Parathyroid adenoma (tissue), 2 donors: ENCODE results near the gene PSRC1.

ENCODE experiments used
- H2AFZ ChIP-seq: fragments of 300-600 bp; sonication (generic); one replicate; pipeline ENCODE4 v1.7.0; 2017; ENCODE audit warnings: antibody characterized with exemption, mild to moderate bottlenecking
- H3K27ac ChIP-seq: fragments of 300-600 bp; sonication (generic); one replicate; pipeline ENCODE4 v1.7.0; 2017
- H3K27me3 ChIP-seq: fragments of 300-600 bp; sonication (generic); one replicate; pipeline ENCODE4 v1.7.0; 2017; ENCODE audit warnings: low read length; ENCODE audit not compliant: control insufficient read depth, insufficient read depth
- H3K36me3 ChIP-seq: fragments of 300-600 bp; sonication (generic); one replicate; pipeline ENCODE4 v1.7.0; 2017; ENCODE audit warnings: low read length; ENCODE audit not compliant: control insufficient read depth, insufficient read depth
- H3K4me1 ChIP-seq: fragments of 300-600 bp; sonication (generic); one replicate; pipeline ENCODE4 v1.7.0; 2017; ENCODE audit warnings: control low read depth
- H3K4me2 ChIP-seq: fragments of 300-600 bp; sonication (generic); one replicate; pipeline ENCODE4 v1.7.0; 2017; ENCODE audit warnings: low read length
- H3K4me3 ChIP-seq: fragments of 300-600 bp; sonication (generic); one replicate; pipeline ENCODE4 v1.7.0; 2017; ENCODE audit warnings: low read depth, low read length
- H3K79me2 ChIP-seq: fragments of 300-600 bp; sonication (generic); one replicate; pipeline ENCODE4 v1.7.0; 2017; ENCODE audit warnings: control low read depth
- H3K9ac ChIP-seq: fragments of 300-600 bp; sonication (generic); one replicate; pipeline ENCODE4 v1.7.0; 2017; ENCODE audit warnings: mild to moderate bottlenecking
- H3K9me3 ChIP-seq: fragments of 300-600 bp; sonication (generic); one replicate; pipeline ENCODE4 v1.7.0; 2017; ENCODE audit warnings: low read length; ENCODE audit not compliant: control insufficient read depth
- TF ChIP-seq, protein P1 (sequence below): fragments of 300-600 bp; sonication (generic); IDR thresholded peaks from one replicate; pipeline ENCODE4 v1.7.0; 2017; ENCODE audit warnings: antibody characterized with exemption, mild to moderate bottlenecking
- donor health status: primary hyperparathyroidism.

Gene PSRC1

GRCh38 chr1:109282952-109283747 lies at the start of gene PSRC1:
Gene PSRC1 (minus strand): TSS chr1:109283145.
- peak within 1 kb of the TSS; percentile 73 for H3K4me3 ChIP-seq
- TF ChIP-seq, protein P1, sequence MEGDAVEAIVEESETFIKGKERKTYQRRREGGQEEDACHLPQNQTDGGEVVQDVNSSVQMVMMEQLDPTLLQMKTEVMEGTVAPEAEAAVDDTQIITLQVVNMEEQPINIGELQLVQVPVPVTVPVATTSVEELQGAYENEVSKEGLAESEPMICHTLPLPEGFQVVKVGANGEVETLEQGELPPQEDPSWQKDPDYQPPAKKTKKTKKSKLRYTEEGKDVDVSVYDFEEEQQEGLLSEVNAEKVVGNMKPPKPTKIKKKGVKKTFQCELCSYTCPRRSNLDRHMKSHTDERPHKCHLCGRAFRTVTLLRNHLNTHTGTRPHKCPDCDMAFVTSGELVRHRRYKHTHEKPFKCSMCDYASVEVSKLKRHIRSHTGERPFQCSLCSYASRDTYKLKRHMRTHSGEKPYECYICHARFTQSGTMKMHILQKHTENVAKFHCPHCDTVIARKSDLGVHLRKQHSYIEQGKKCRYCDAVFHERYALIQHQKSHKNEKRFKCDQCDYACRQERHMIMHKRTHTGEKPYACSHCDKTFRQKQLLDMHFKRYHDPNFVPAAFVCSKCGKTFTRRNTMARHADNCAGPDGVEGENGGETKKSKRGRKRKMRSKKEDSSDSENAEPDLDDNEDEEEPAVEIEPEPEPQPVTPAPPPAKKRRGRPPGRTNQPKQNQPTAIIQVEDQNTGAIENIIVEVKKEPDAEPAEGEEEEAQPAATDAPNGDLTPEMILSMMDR = peak; percentile 45
- H3K4me1 ChIP-seq = no peaks in the 10 kb centered on the region
- H3K9me3 ChIP-seq = no peaks in the 10 kb centered on the region
- peak within 1 kb of the TSS; percentile 99 for H3K4me2 ChIP-seq
- no peaks in the 10 kb centered on the region for H3K36me3 ChIP-seq
- no peaks in the 10 kb centered on the region for H3K79me2 ChIP-seq
- peak within 1 kb of the TSS; percentile 11 for H3K9ac ChIP-seq
- peak within 1 kb of the TSS; percentile 79 for H3K27ac ChIP-seq
- no peaks in the 10 kb centered on the region for H3K27me3 ChIP-seq
- H2AFZ ChIP-seq = peak within 1 kb of the TSS; percentile 89

DNA sequence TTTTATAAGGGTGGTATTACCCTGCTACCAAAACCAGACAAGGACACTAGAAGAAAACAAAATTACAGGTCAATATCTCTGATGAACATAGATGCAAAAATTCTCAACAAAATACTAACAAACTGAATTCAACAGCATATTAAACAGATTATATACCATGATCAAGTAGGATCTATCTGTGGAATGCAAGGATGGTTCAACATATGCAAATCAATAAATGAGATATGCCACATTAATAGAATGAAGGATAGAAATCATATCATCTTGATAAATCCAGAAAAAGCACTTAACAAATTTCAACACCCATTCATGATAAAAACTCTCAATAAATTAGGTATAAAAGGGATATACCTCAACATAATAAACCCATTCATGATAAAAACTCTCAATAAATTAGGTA lies 48.2 kb upstream of the PSRC1 start:
- no peaks in the 10 kb centered on the region for H3K36me3 ChIP-seq
- H2AFZ ChIP-seq = no peak overlapping the region
- H3K9me3 ChIP-seq = no peaks in the 10 kb centered on the region
- no peak overlapping the region for H3K4me3 ChIP-seq
- H3K79me2 ChIP-seq = no peaks in the 10 kb centered on the region
- no peak overlapping the region for H3K27ac ChIP-seq
- H3K9ac ChIP-seq = no peak overlapping the region
- no peak overlapping the region for H3K4me2 ChIP-seq
- TF ChIP-seq, protein P1 = no peak
- no peaks in the 10 kb centered on the region for H3K4me1 ChIP-seq
- no peaks in the 10 kb centered on the region for H3K27me3 ChIP-seq

- Histone ChIP-seq H3K4me2 (no peak overlapping the region), H3K36me3 (no peaks in the 10 kb centered on the region), H3K9ac (no peak overlapping the region), H3K4me3 (no peak overlapping the region), H3K4me1 (no peaks in the 10 kb centered on the region), H3K79me2 (no peaks in the 10 kb centered on the region), H3K27me3 (no peaks in the 10 kb centered on the region), H3K9me3 (no peaks in the 10 kb centered on the region), H2AFZ (no peak overlapping the region), H3K27ac (no peak overlapping the region)
- TF ChIP-seq, protein P1 = no peak
Measured at GRCh38 chr1:109327285-109327684, 44.3 kb upstream of the PSRC1 start.

GRCh38 chr1:109322974-109323373 lies 40.0 kb upstream of the PSRC1 start:
- Histone ChIP-seq H3K27ac (no peak overlapping the region), H3K36me3 (no peaks in the 10 kb centered on the region)

More at GRCh38 chr1:109322974-109323373, 40.0 kb upstream of the PSRC1 start:
- Histone ChIP-seq H3K9ac (no peak overlapping the region), H3K79me2 (no peaks in the 10 kb centered on the region), H3K4me2 (no peak overlapping the region), H3K4me3 (no peak overlapping the region), H3K9me3 (no peaks in the 10 kb centered on the region), H3K27me3 (no peaks in the 10 kb centered on the region), H3K4me1 (no peaks in the 10 kb centered on the region), H2AFZ (no peak overlapping the region)
- TF ChIP-seq, protein P1 = no peak
